GM18517 (cell line): ENCODE results near the gene KCNJ4.
"Not testable (repeated sequence)": the region's sequence is repeated elsewhere in the genome, so short reads cannot be mapped to it uniquely, and the experiment has no call there.

ENCODE experiments used
- ATAC-seq: cut with Tn5 transposase; IDR thresholded peaks from one replicate; pipeline ENCODE4 v1.9.1; 2021; ENCODE audit warnings: mild to moderate bottlenecking, moderate library complexity; ENCODE audit not compliant: unreplicated experiment

The KCNJ4 gene

DNA sequence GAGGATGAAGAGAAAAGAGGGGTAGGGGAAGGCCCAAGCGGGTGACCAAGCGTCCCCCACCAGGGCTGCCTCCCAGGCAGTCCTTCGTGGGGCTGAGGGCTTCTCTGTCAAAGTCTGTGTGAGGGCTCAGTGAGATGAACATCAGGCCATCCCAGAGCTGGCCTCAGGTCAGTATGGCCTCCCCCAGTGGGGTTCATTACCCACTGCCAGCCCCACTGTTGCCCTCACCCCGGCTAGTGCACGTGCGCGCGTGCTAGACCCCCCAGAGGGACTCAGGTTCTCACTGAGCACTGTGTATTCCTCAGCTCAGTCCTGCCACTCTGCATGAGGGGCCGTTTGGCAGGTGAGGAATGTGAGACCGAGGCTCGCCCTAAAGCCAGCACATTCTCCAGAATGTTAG is 16.2 kb upstream of the KCNJ4 start:
- ATAC-seq: no peak

DNA sequence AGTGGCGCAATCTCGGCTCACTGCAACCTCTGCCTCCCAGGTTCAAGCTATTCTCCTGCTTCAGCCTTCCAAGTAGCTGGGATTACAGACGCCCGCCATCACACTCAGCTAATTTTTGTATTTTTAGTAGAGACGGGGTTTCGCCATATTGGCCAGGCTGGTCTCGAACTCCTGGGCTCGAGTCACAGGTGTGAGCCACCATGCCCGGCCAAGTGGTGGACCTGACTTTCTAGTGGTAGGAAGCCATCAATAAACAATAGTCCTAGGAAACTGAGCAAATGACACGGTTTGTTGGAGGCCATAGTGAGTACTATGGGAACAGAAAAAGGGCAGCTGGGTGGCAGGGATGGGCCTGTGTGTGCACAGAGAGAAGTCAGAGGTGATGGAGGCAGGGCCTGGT is 15.2 kb upstream of the KCNJ4 start:
- not testable (repeated sequence) for ATAC-seq

DNA sequence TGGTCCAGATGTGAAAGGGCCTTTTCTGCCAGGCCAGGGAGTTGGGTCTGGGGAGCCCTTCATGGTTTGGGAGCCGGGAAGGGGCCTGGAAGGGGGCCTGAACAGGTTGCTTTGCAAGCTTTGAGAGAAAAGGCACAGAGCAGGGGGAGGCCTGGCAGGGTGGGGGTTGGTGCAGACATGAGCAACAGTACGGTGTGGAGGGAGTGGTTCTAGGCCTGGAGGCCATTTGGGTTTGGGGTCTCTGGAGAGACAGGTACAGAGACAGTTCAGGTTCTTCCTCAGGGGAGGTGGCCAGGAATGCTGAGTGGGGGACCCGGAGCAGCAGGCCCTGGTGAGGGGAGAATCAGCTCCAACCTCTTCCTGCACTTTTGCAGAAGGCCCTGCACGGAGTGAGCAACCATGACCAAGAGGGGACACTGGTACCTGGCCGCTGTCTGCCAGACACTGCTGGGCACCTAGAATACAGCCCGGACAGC is 14.3 kb upstream of the KCNJ4 start:
- ATAC-seq: no peak

DNA sequence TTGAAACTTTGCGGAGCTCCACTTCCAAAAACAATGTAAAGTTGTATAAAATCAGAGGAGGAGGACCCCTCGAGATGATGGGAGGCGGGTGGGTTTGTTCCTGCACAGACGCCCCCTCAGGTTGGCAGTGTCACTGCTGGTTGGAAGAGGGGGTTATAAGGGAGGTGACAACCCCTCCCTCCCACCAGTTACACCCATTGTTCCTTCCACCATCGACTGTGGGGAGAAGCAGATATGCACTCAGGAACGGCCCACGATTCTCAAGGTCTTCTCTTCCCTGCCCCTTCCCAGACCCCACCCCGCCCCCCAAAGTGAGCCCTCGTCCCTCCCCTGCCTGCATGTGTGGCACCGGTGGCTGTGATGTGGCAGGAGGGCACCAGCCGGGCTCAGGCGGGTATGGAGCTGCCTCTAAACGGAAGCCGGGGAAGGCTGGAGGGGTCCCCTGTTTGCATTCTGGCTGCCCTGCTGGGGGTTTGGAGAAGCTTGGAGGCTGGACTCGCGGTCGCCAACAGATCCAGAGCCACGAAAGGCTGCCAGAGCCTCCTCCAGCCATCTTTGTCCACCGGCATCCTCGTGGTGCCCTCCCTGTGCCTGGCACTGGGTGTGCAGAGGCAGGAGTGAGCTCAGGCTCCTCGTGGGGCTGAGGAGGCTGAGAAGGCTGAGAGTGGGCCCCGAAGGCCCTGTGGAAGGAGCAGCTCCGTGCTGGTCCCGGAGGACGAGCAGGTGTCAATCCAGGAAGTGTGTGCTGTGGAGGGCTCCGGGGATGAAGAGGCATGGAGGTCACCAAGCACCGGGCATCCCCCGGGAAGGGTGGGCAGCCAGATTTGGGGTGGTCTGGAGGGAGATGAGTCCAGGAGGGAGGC is 13.7 kb upstream of the KCNJ4 start:
- ATAC-seq: no peak

DNA sequence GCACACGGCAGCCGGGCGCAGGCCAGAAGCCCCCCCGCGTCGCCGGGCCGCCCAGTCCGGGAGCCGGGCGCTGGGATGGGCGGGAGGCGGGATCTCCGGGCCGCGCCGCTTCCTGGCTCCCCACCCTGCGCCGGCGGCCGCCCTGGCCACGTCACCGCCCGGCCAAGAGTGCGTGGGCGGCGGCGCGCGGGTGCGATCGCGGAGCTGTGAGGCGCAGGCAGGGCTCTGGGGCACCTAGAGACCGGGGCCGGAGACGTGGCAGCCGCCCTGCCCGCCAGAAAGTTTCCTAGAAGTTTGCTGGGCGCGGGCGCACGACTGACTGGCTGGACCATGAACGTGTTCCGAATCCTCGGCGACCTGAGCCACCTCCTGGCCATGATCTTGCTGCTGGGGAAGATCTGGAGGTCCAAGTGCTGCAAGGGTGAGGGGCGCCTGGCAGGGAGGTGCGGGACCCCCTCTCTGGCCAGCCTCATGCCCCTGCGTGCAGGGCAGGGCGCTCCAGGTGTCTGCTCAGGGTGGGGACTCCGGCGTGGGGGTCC is 13.0 kb upstream of the KCNJ4 start, which contains the start of gene KDELR3:
Gene KDELR3, plus strand, starts transcription at position 193 of the 539 bp plus-strand sequence. Its CDS starts 138 bp downstream, at position 331.
- no peak for ATAC-seq

DNA sequence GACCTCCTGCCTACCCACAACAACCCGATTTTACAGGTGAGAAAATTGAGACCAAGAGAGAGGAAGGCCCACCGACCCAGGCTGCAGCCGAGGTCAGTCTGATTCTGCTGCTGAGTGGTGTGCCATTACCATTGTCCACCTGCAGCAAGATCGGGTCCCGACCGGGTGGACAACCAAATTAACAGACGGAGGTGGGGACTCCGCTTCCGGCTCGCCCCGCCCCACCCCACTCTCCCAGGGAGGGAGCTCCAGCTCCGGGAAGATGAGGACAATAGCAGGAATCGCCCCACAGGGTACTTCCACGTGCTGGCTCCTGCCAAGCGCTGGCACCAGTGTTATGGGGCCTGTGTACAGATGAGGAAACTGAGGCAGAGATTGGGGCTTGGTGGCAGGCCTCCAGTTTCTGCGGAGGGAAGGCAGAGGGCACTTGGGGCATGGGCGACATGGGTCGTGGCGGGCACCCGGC is 12.5 kb upstream of the KCNJ4 start:
- ATAC-seq: no peak

DNA sequence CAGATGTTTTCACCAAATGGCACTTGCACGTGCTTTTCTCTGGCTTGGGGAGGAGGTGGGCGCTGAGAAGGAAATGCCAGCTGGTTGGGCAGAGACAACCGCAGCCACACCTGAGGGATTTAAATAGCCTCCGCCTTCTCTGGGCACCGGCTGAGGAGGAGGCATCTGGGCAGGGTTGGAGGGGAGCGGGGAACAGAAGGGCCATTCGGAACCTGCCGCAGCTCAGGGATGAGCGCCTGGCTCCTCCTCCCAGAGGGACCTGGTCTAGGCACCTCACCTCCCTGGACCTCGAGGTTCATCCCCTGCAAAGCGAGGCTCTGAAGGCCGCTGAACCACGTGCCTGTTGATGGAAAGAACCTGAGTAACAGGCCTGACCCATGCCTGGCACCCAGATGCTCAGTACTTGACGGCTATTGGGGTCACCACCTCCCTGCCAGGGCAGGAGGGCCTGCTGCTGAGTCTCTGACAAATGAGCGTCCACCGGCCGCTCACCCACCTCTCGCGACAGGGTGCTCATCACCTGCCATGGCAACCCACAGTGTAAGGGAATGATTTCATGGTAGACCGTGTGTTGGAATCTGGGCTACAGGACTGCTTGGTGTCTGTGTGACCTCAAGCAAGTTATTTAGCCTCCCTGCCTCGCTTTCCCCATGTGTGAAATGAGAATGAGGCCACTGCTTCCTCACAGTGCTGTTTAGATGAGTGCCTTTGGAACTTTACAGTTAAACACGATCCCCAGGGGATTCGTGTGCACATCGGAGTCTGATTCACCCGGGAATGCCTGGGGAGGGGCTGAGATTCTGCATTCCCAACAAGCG is 10.9 kb upstream of the KCNJ4 start:
- ATAC-seq: no peak

DNA sequence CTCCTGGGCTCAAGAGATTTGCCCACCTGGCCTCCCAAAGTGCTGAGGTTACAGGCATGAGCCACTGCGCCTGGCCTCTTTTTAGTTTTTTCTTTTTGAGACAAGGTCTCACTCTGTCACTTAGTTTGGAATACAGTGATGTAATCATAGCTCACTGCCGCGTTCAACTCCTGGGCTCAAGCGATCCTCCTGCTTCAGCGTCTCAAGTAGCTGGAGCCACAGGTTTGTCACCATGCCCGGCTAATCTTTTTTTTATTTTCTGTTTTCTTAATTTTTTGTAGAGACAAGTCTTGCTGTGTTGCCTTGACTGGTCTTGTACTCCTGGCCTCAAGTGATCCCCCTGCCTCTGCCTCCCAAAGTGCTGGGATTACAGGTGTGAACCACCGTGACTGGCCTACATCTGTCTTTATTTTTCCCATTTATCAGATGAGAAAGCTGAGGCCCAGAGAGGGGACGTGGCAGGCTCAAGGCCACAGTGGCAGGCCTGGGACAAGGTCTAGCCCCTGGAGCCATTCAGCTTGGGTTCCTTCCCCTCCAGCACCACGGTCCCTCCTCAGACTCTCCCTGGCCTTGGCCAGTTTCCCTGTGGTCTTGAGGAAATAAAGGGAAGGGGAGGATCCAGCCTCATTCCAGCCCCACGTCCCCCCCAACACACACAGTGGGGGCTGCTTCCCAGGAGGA is 10.1 kb upstream of the KCNJ4 start:
- no peak for ATAC-seq

DNA sequence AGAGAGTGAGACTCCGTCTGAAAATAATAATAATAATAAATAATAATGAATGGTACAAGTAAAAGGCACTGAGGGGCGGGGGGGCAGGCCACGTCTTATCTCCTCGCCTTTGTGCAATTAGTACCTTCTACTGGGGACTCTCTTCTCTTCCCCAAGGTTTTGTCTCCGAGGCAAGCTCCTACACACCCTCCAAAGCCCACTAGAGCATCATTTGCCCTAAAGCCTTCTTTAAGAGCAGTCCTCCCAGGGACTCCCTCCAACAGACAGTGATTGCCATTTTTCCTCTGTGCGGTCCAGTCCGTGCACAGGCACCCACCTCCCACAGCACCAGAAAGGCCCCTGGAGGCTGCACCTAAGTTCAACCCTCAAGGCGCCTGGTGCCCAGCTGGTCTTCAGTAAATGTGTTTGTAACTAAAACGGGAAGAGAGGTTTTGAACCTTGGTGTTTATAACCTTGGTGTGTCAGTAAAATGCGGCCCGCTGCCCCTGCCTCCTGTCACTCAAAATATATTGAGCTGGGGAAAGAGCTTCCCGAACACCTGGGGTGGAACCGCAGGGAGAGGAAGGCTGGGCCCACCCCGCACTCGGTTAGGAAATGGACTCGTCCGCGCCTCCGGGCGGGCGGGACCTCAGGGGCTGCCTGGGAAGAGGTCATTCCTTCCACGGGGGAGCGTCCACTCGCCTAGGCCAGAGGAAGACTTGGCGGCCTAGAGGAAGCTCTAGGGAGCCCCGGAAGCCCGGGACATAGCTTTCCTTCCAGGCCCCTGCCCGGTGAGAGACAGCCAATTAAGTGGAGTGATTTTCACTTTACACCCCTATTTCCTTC is 8.2 kb upstream of the KCNJ4 start:
- no peak for ATAC-seq

DNA sequence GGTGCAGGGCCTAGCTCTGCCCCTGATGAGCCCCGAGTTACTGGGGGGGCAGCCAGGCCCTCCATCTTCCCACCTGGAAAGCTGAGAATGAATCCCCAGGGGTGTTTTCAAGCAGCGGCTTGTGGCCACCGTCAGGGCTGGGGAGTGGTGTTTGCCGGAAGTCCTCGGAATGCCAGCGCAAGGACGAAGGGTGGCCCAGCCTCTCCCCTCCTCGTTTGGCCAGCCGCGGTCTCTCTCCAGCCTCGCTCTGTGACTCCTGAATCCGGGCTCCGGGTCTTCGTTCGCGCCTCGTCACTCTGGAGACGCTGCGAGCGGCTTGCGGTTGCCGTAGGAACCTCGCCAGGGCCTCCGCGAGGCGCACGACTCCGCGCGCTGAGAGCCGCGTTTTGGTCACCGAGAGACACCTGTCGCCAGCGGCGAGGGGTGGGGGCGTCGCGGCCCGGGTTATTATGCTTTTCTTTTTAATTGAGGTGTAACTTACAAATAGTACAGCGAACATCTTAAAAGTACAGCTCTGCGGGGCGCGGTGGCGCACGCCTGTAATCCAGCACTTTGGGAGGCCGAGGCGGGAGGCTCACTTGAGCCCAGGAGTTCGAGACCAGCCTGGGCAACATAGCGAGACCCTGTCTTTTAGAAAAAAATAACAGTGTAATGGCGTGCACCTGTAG is 6.5 kb upstream of the KCNJ4 start:
- ATAC-seq: no peak

DNA sequence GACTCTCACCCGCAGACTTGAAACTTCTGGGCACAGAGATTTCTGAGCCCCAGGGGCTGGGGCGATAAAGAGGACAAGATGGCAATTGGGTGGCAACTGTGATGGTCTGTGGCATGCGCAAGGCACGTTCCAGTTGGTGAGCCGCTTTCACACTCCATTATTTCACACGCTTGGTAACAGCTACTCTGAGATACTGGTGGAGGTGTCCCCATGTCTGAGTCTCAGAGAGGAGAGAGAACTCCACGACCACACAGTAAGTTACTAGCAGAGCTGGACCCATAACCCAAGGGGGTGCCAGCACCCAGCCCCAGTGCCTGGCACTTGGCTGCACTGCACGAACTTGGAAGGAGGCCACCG is 6.0 kb upstream of the KCNJ4 start:
- no peak for ATAC-seq

DNA sequence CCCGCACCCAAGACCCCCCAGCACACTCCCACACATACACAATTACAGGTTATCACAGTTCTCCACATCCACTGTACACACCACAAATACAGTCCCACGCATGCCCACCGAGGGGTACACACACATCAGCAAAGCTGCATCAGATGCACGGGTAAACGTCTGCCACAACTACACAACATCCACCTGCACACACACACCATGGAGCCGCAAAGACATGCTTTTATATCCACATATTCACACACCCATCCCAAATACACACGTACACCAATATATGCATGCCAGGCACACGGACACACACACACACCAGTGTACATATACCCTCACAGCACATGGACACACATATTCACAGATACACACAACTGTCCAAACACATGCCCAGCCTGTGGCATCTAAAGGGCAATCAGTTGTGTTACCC is 5.4 kb upstream of the KCNJ4 start:
- ATAC-seq: no peak

DNA sequence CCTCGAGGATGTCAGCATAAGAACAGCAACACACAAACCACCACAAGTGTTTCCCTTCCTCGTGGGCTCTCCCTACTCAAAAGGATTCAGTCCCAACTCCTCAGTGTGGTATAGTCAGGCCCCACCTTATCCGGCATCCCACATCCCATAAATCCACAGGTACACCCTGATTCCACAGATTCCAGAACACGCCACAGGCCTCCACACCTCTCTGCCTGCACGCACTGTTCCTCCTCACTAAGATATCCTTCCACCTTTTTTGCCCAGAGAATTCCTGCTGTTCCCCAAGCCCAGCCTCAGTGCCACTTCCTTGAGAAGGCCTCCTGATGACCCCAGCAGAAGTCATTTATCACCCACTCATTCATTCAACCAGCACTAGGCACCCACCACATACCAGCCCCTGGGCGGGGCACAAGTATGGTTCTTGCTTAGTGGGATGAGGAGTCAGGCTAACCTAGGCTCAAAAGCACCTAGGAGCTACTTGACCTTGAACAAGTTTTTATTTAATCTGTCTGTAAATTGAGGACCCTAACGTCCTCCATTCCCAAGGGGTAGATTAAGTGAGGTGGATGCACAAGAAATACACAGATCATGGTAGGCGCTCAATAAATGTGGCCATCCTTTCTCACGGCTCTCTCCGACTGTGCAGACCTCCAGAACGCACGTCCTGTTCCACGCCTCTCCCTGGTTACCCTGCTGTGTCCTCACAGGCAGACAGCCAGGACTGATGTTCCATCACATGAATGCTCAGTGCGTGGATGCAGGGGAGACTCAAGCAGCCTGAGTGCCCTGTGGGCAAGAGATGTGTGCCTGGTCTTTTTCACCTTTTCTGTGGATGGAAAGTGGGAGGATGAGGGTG is 2.1 kb upstream of the KCNJ4 start:
- ATAC-seq: no peak

DNA sequence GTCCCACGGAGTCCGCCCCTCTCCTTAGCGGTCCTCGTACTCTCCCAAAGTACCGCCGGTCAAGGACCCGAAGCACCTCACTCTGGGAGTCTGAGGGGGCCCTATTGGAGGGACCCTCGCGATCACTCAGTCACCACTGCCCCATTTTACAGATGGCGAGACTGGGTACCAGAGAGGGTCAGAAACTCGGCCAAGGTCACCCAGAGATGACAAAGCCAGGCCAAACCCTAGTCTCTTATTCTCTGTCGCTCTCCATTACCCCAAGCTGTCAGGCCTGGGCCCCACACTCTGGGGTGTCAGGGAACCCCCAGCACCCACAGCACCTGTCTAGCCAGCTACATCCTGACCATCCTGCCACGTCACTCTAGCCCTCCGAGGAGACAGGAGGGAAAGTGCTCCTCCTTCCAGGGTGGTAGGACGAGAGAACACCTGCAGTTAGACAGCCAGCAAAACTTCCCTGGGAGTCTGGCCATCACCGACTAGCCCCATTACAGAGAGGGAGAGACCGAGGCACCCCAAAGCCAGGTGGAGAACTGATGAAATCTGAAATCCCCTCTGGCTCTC is 1.4 kb upstream of the KCNJ4 start:
- ATAC-seq: no peak

DNA sequence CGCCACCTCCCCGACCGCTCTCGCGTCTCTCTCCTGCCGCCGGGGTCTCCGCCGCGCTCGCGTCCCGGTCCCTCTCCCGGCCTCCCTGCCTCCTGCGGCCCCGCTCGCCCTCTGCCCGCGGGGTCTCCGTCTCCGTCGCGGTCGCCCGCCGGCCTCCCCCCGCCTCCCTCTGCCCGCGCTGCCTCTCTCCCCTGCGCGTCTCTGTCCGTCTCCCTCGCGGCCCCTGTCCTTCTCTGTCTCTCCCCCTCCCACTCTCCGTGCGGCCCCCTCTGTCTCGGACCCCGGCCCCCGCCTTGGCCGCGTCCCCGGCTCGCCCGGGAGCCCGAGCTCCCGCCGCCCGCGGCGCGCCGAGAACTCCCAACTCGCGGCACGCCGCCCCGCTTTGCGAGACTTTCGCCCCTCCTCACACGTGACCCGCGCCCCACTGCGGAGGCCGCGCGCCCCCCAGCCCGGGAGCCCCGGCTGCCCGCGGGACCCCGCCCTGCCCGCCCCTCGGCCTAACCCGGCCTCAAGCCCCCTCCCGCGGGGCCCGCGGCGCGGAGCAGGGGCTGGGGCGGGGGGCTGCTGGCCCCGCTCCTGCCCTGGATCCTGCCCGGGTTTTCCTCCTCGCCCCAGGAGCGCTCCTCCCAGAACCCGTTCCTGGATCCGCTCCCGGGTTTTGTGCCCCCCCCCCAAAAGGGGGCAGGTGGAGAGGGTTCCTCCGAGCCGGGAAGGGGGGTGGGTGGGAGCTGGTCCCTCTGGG is 702 bp upstream of the KCNJ4 start:
- no peak for ATAC-seq

DNA sequence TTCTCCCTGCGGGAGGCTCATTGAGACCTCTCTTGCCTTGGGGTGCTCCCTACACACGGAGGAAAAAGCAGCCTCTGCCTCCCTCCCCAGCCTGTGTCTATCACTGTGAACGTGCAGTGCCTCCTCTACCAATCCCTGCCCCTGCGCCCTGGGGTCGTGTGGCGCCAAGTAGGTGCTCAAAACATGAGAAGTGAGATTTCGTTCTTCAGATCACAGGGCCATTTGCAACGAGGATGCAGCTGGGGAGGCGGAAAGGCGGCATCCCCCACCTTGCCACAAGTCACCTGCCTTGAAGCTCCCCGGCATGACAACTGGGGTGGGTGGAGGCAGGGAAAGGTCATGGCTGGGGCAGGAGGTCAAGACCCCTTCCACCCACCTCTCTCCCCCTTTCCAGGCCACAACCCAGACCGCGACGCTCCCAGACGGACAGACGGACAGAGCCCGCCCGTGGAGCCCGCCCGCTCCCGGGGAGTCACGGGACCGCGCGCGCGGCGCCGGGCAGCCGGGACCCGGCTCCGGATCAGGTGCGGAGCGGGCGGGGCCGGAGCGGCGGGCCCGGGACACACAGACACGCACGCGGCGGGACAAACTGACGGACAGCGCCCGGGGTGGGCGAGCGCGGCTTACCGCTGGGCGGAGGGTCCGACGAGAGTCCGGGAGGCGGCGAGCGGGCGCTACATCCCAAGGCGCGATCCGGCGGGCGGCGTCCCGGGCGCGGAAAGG is 485 bp downstream of the KCNJ4 start:
- no peak for ATAC-seq

DNA sequence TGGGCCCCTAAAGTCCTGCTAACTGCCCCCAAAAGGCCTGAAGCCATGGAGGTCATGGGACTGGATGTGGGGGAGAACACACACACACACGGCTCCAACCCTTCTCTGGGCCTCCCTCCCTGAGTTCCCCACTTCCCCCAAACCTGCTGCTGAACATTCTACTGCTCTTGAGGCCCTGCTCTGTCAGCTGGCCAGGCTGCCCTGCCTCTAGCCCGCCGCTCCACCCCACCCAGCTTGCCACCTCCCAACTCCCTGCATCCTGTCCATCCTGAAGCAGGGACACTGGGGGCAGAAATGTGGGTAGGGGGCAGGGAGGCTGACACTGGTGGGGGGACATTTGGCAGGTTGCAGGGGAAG is 1.0 kb downstream of the KCNJ4 start:
- ATAC-seq: no peak
